K562 (cell line): ENCODE results near the gene MLLT3. TPM values are rescaled to one million over a fixed set of nuclear protein-coding genes. Genes with fewer than 3 reads are reported as not detected.

Experiments used
- ATAC-seq: fragments of 200-7000 bp; cut with Tn5 transposase; 3 replicates; pipeline ENCODE4 v1.9.1; 2020; ENCODE audit warnings: moderate library complexity
- BruUV-seq: library from RNA; stranded (reverse); fragments of 400-500 nt; replicated peaks from 2 replicates; lab custom pipeline; 2021; lab: Mats Ljungman, UMichigan
- CTCF ChIA-PET: fragments of 300-600 bp; formaldehyde crosslinking; extraction: SDS; loops from one replicate; lab custom pipeline; 2021; ENCODE audit warnings: low intra/inter-chr PET ratio; lab: Yijun Ruan, JAX
- POLR2A ChIA-PET: fragments of 300-600, 350-650 bp; sonication (Branson Sonifier 250); formaldehyde crosslinking; extraction: SDS; loops from one replicate; lab custom pipeline; 2021; ENCODE audit warnings: antibody characterized with exemption, inconsistent platforms; lab: Yijun Ruan, JAX
- DNase-seq, 4 experiments: peaks; one replicate each; pipeline versions ENCODE4 v3.0.0 to v3.0.0-alpha.2; 2011 to 2018; ENCODE audit warnings: low spot score in 3 of 4, mixed read lengths in 3 of 4; ENCODE audit errors: extremely low read depth in 1 of 4
- FAIRE-seq: peaks from 2 replicates; lab custom pipeline; 2011; peaks lifted over from hg19 to GRCh38; lab: Jason Lieb, UNC
- H2AFZ ChIP-seq: 2 replicates; pipeline ENCODE4 v1.6.0; 2011; ENCODE audit warnings: low read depth, low read length, control low read depth, inconsistent platforms
- H3K27ac ChIP-seq: fragments of 200-600 bp; 3 replicates; pipeline ENCODE4 v1.8.0; 2011; ENCODE audit warnings: low read depth, mild to moderate bottlenecking, control low read depth, inconsistent platforms, low read length, moderate library complexity, mixed read lengths; ENCODE audit errors: extremely low read depth
- H3K27me3 ChIP-seq, 2 experiments: fragments of 300-600 bp in 1 of 2; 2 replicates in 1 of 2; 3 replicates in 1 of 2; pipeline versions ENCODE4 v1.6.0 to v1.8.0; 2011; ENCODE audit warnings: inconsistent platforms in 2 of 2, low read length in 2 of 2, mild to moderate bottlenecking in 1 of 2, mixed read lengths in 1 of 2, moderate library complexity in 1 of 2; ENCODE audit not compliant: control insufficient read depth in 2 of 2, insufficient read depth in 2 of 2
- H3K36me3 ChIP-seq: fragments of 300-600 bp; 3 replicates; pipeline ENCODE4 v1.8.0; 2011; ENCODE audit warnings: mild to moderate bottlenecking, low read length, inconsistent platforms; ENCODE audit not compliant: control insufficient read depth, insufficient read depth
- H3K4me1 ChIP-seq, 2 experiments: fragments of 200-600 bp in 1 of 2; replicated peaks in 1 of 2; 2 replicates in 1 of 2; 3 replicates in 1 of 2; pipeline versions ENCODE4 v1.5.1 to v1.8.0; 2011; ENCODE audit warnings: inconsistent platforms in 2 of 2, low read length in 2 of 2, mild to moderate bottlenecking in 1 of 2, mixed read lengths in 1 of 2, moderate library complexity in 1 of 2; ENCODE audit not compliant: control insufficient read depth in 2 of 2, insufficient read depth in 2 of 2
- H3K4me2 ChIP-seq: 2 replicates; pipeline ENCODE4 v1.6.1; 2011; ENCODE audit warnings: low read length, control low read depth, inconsistent platforms, mixed read lengths; ENCODE audit not compliant: insufficient read depth
- H3K4me3 ChIP-seq: fragments of 200-600 bp; sonication (generic), shearing (Covaris generic); 2 replicates; pipeline ENCODE4 v1.5.1; 2016; ENCODE audit warnings: control low read depth, inconsistent platforms
- H3K79me2 ChIP-seq: fragments of 200-600 bp; 3 replicates; pipeline ENCODE4 v1.8.0; 2011; ENCODE audit warnings: low read length, inconsistent platforms; ENCODE audit not compliant: control insufficient read depth, insufficient read depth
- H3K9ac ChIP-seq, 2 experiments: 2 replicates each; pipeline versions ENCODE4 v1.6.0 to v1.6.1; 2011; ENCODE audit warnings: low read depth in 2 of 2, low read length in 2 of 2, control low read depth in 1 of 2, inconsistent platforms in 1 of 2, mild to moderate bottlenecking in 1 of 2, mixed read lengths in 1 of 2; ENCODE audit not compliant: insufficient read depth in 1 of 2
- H3K9me1 ChIP-seq: one replicate; pipeline ENCODE4 v1.6.0; 2011; ENCODE audit warnings: inconsistent platforms, mild to moderate bottlenecking, low read length, moderate library complexity; ENCODE audit not compliant: control insufficient read depth, insufficient read depth
- H3K9me3 ChIP-seq: replicated peaks from 2 replicates; pipeline ENCODE4 v1.5.1; 2011; ENCODE audit warnings: low read depth, low read length, inconsistent platforms; ENCODE audit not compliant: control insufficient read depth, insufficient read depth
- H4K20me1 ChIP-seq: replicated peaks from 2 replicates; pipeline ENCODE4 v1.6.1; 2011; ENCODE audit warnings: low read length, inconsistent platforms, mixed read lengths; ENCODE audit not compliant: control insufficient read depth, insufficient read depth
- BRCA1 ChIP-seq, 2 experiments: fragments of 450-650 bp in 1 of 2; sonication (generic) in 1 of 2; formaldehyde crosslinking in 1 of 2; IDR thresholded peaks; 2 replicates each; pipeline versions ENCODE4 v1.5.0 to v1.6.1; 2017 to 2020; ENCODE audit warnings: mild to moderate bottlenecking in 1 of 2, missing genetic modification reagents in 1 of 2
- CHD2 ChIP-seq: IDR thresholded peaks from 2 replicates; pipeline ENCODE4 v1.6.1; 2011; ENCODE audit warnings: low read depth, low read length
- HDAC1 ChIP-seq, 2 experiments: fragments of 450-650 bp; IDR thresholded peaks; 2 replicates each; pipeline ENCODE4 v1.6.1; 2016 to 2017; ENCODE audit warnings: inconsistent platforms in 1 of 2, mild to moderate bottlenecking in 1 of 2, moderate library complexity in 1 of 2
- KDM4B ChIP-seq, 2 experiments: fragments of 450-650 bp in 1 of 2; sonication (generic) in 1 of 2; IDR thresholded peaks; 2 replicates each; pipeline ENCODE4 v1.6.1; 2016 to 2017; ENCODE audit warnings: borderline replicate concordance in 2 of 2, antibody characterized with exemption in 1 of 2, low read depth in 1 of 2, mild to moderate bottlenecking in 1 of 2
- KLF1 ChIP-seq: fragments of 450-650 bp; IDR thresholded peaks from 2 replicates; pipeline ENCODE4 v1.6.1; 2016; ENCODE audit warnings: missing genetic modification characterization, missing compliant biosample characterization
- KLF6 ChIP-seq: fragments of 250-450 bp; sonication (Bioruptor Pico); IDR thresholded peaks from 2 replicates; pipeline ENCODE4 v1.4.0; 2020; ENCODE audit warnings: mild to moderate bottlenecking, moderate library complexity, borderline replicate concordance
- MBD1 ChIP-seq: fragments of 250-450 bp; sonication (Bioruptor Pico); IDR thresholded peaks from 2 replicates; pipeline ENCODE4 v1.8.0; 2022; ENCODE audit warnings: inconsistent platforms
- NCOA1 ChIP-seq: fragments of 450-650 bp; IDR thresholded peaks from 2 replicates; pipeline ENCODE4 v1.6.1; 2016; ENCODE audit warnings: low read depth
- PHTF2 ChIP-seq: fragments of 250-450 bp; sonication (Bioruptor Pico); IDR thresholded peaks from 2 replicates; pipeline ENCODE4 v1.5.0; 2021; ENCODE audit warnings: mild to moderate bottlenecking
- POLR2AphosphoS2 ChIP-seq: IDR thresholded peaks from 2 replicates; pipeline ENCODE4 v1.6.1; 2012; ENCODE audit warnings: low read length, improper control_type of control experiment
- PRMT5 ChIP-seq: sonication (generic); formaldehyde crosslinking; IDR thresholded peaks from 2 replicates; pipeline ENCODE4 v1.5.0; 2020; ENCODE audit warnings: missing genetic modification reagents
- SMAD2 ChIP-seq: fragments of 150-350 bp; IDR thresholded peaks from 2 replicates; pipeline ENCODE4 v1.6.1; 2014; ENCODE audit warnings: low read depth, mild to moderate bottlenecking, low read length
- SNRNP70 ChIP-seq: fragments of 200-400 bp; formaldehyde crosslinking; optimal IDR thresholded peaks from 2 replicates; pipeline ENCODE3; 2017; ENCODE audit warnings: low read depth, low read length
- ZNF133 ChIP-seq: fragments of 250-450 bp; sonication (Bioruptor Pico); IDR thresholded peaks from 2 replicates; pipeline ENCODE4 v1.4.0; 2020; ENCODE audit warnings: mild to moderate bottlenecking
- WGBS: fragments of 100-300 bp; shearing (Covaris generic); methylation state at CpG from one replicate; pipeline ENCODE4 v1.1.6; 2016; ENCODE audit warnings: low coverage, mixed read lengths; ENCODE audit not compliant: insufficient coverage; ENCODE audit errors: missing lambda C conversion rate; 5-methylcytosine and 5-hydroxymethylcytosine counted together
- in situ Hi-C: fragments of 300-500 bp; cut with MboI; formaldehyde crosslinking; loops from 4 replicates; pipeline ENCODE4 v1.15.0; 2018; ENCODE audit warnings: inconsistent platforms, mixed read lengths
- intact Hi-C: fragments of 100-400 bp; cut with micrococcal nuclease; formaldehyde crosslinking; loops from 2 replicates; pipeline ENCODE4 v1.14.2; 2022
- polyA plus RNA-seq, 8 experiments: library from polyadenylated mRNA; depleted of rRNA in 4 of 8; stranded (reverse) in 5 of 8; unstranded in 3 of 8; fragments of >200 nt; fragmentation: Nextera tagmentation in 2 of 8; fragmentation: Illumina TruSeq in 1 of 8; extraction: Ambion mirVana in 2 of 8; extraction: Trizol in 1 of 8; gene quantifications; 2 replicates each; pipeline versions ENCODE4 v1.2.1 to v1.2.3, GENCODE V29; 2011 to 2014; ENCODE audit warnings: inconsistent platforms in 1 of 8, missing spikeins in 1 of 8
- total RNA-seq, 7 experiments: library from RNA; depleted of rRNA in 6 of 7; stranded (reverse); fragments of >200 nt in 6 of 7; fragmentation: Illumina TruSeq in 2 of 7; extraction: Trizol in 2 of 7; gene quantifications; 2 replicates each; pipeline versions ENCODE4 v1.2.1 to v1.2.3, GENCODE V29; 2011 to 2021; ENCODE audit warnings: low replicate concordance in 1 of 7

The MLLT3 gene
- total and polyA plus RNA-seq, 9 of the 15 experiments (the other 6 are each of a cell fraction or from before 2014, with no cell fraction given): 0.07 to 0.42 (median 0.22) TPM; not detected in 4

GRCh38 chr9:20507431-20507830, 114.9 kb downstream of the MLLT3 start:
- in situ Hi-C loops: no loop called here
- Histone ChIP-seq H2AFZ (no peak overlapping the region), H3K27ac (no peak overlapping the region), H3K9me3 (no peaks in the 10 kb centered on the region)
- POLR2A ChIA-PET: no interaction called here
- BruUV-seq: no TSS peak
- no peak for TF ChIP-seq NCOA1
- TF ChIP-seq, all 486 proteins: peak for 0
- CTCF ChIA-PET: no interaction called here
- Histone ChIP-seq H3K36me3 (no peaks in the 10 kb centered on the region), H3K4me1 (no peaks in the 10 kb centered on the region), H3K4me3 (no peak overlapping the region), H3K4me2 (no peak overlapping the region), H4K20me1 (no peaks in the 10 kb centered on the region), H3K79me2 (no peaks in the 10 kb centered on the region), H3K9ac (no peak overlapping the region), H3K9me1 (no peaks in the 10 kb centered on the region), H3K27me3 (no peaks in the 10 kb centered on the region)
- DNase-seq: no peak
- no peak for ATAC-seq
- no peak for FAIRE-seq
- 0% methylated on average over 1 of the region's 1 CpG for WGBS
- intact Hi-C loops: no loop called here

- H3K27ac ChIP-seq: no peak overlapping the region
- BruUV-seq: no TSS peak
- no peaks in the 10 kb centered on the region for H3K4me1 ChIP-seq
- H4K20me1 ChIP-seq: no peaks in the 10 kb centered on the region
- intact Hi-C loops (no loop called here), in situ Hi-C loops (no loop called here)
- ChIA-PET CTCF (no interaction called here), POLR2A (no interaction called here)
- no peaks in the 10 kb centered on the region for H3K27me3 ChIP-seq
- no peak overlapping the region for H3K4me3 ChIP-seq
- H3K9me3 ChIP-seq: no peaks in the 10 kb centered on the region
- H3K36me3 ChIP-seq: no peaks in the 10 kb centered on the region
- no peaks in the 10 kb centered on the region for H3K79me2 ChIP-seq
- no peak overlapping the region for H3K4me2 ChIP-seq
- 0% methylated on average over 11 of the region's 11 CpGs for WGBS
- no peak overlapping the region for H2AFZ ChIP-seq
- H3K9ac ChIP-seq: no peak overlapping the region
- no peak for FAIRE-seq
- no peaks in the 10 kb centered on the region for H3K9me1 ChIP-seq
- ATAC-seq: no peak
- DNase-seq: no peak
- TF ChIP-seq POLR2AphosphoS2 (no peak), PHTF2 (no peak), HDAC1 (IDR thresholded peaks at IDR 0.05) (no peak), SMAD2 (no peak), BRCA1 (IDR thresholded peaks at IDR 0.05) (no peak), BRCA1 (CRISPR knock-in tag; IDR thresholded peaks at IDR 0.05) (no peak), ZNF133 (CRISPR knock-in tag) (no peak), SNRNP70 (no peak), PRMT5 (CRISPR knock-in tag) (no peak), CHD2 (no peak), KDM4B (IDR thresholded peaks at IDR 0.05; ENCODE audit: borderline replicate concordance in 2 of 2, low read depth in 1 of 2) (no peak), KLF1 (tag) (no peak), KLF6 (CRISPR knock-in tag) (no peak), MBD1 (CRISPR knock-in tag) (no peak)
Measured at GRCh38 chr9:20506099-20506900, 116.0 kb downstream of the MLLT3 start.
